Measurements from ENCODE around the gene BOLA3.
"Not testable (repeated sequence)": the region's sequence is repeated elsewhere in the genome, so short reads cannot be mapped to it uniquely, and the experiment has no call there.

Gene BOLA3

GRCh38 chr2:74148457-74149246, 940 bp upstream of the BOLA3 start:
- DNase-seq (ENCODE audit: low read depth) = no peak

- DNase-seq (ENCODE audit: low read depth) = no peak
Observed at GRCh38 chr2:74146929-74147726, 584 bp downstream of the BOLA3 start.

GRCh38 chr2:74142340-74142739, 5.4 kb downstream of the BOLA3 start:
- DNase-seq (ENCODE audit: low read depth) = no peak

- no peak for DNase-seq (ENCODE audit: low read depth)
Observed at GRCh38 chr2:74138600-74139323, 8.9 kb downstream of the BOLA3 start.

- no peak for DNase-seq (ENCODE audit: low read depth)
Observed at GRCh38 chr2:74137651-74138599, 9.8 kb downstream of the BOLA3 start.

GRCh38 chr2:74131901-74132300, 15.8 kb downstream of the BOLA3 start:
- no peak for DNase-seq (ENCODE audit: low read depth)

- no peak for DNase-seq (ENCODE audit: low read depth)
Observed at GRCh38 chr2:74130211-74130995, 17.3 kb downstream of the BOLA3 start.

- no peak for DNase-seq (ENCODE audit: low read depth)
Observed at GRCh38 chr2:74128206-74128605, 19.5 kb downstream of the BOLA3 start.

- not testable (repeated sequence) for DNase-seq (ENCODE audit: low read depth)
Observed at GRCh38 chr2:74123955-74124354, 23.8 kb downstream of the BOLA3 start.

GRCh38 chr2:74121846-74122245, 25.9 kb downstream of the BOLA3 start:
- DNase-seq (ENCODE audit: low read depth) = not testable (repeated sequence)

GRCh38 chr2:74119912-74120825, 27.5 kb downstream of the BOLA3 start:
- peak; percentile 77 for DNase-seq (ENCODE audit: low read depth)

GRCh38 chr2:74119339-74119738, 28.4 kb downstream of the BOLA3 start:
- no peak for DNase-seq (ENCODE audit: low read depth)

GRCh38 chr2:74111380-74111779, 36.3 kb downstream of the BOLA3 start:
- no peak for DNase-seq (ENCODE audit: low read depth)

- DNase-seq (ENCODE audit: low read depth) = no peak
Observed at GRCh38 chr2:74110537-74110936, 37.2 kb downstream of the BOLA3 start.

GRCh38 chr2:74109551-74109950, 38.2 kb downstream of the BOLA3 start:
- DNase-seq (ENCODE audit: low read depth) = no peak

- no peak for DNase-seq (ENCODE audit: low read depth)
Observed at GRCh38 chr2:74107071-74107470, 40.6 kb downstream of the BOLA3 start.

GRCh38 chr2:74105413-74105812, 42.3 kb downstream of the BOLA3 start:
- no peak for DNase-seq (ENCODE audit: low read depth)

GRCh38 chr2:74104839-74105238, 42.9 kb downstream of the BOLA3 start:
- no peak for DNase-seq (ENCODE audit: low read depth)

GRCh38 chr2:74103763-74104162, 43.9 kb downstream of the BOLA3 start:
- DNase-seq (ENCODE audit: low read depth) = no peak

- no peak for DNase-seq (ENCODE audit: low read depth)
Observed at GRCh38 chr2:74102516-74102915, 45.2 kb downstream of the BOLA3 start.
